ENCODE data around the gene UXS1. TPM values are rescaled to one million over a fixed set of nuclear protein-coding genes. Genes with fewer than 3 reads are reported as not detected.

The UXS1 gene
- total RNA-seq, 1 donor from 2014 or later: 27.4 TPM

DNA sequence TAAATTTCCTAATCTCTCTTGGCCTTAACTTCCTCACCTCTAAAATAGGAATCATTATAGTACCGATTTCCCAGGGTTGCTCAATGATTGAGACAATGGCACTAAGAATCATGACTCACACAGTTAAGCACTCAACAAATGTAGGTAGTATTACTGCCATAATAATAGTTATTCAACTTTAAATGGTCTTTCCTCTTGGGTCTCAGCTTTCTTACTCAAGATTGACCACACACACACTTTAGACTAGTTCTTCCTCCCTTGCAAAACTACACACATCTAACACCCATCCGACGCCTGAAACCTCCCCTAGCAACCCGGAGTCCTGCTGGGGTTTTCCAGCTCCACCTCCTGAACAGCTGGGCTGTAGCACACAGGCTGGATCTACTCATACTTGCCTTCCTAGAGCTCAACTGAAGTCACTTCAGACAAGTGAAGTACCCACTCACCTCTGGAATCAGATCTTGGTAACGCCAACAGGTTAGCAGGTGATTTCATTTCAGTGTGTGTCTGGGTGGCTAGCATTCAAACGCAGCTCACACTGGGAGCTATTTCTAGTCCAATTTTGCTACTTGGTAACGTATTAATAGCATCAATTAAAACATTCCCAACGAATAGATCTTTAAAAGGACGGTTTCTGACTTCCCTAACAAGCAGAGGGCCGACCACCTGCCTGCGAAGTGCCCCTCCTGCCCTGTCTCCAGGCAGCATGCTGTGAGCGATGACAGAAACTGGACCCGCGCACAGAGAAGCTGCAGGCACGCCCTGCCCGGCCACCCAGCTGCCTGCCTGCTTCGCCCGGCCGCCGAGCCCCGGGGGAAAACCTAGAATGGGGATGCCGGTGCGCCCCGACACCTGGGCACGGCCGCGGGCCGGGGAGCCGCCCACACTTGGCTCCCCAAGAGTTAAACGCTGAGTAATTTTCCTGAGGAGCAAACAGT lies 1.1 kb downstream of the UXS1 start:
- no peak for DNase-seq (ENCODE audit: missing footprints)

DNA sequence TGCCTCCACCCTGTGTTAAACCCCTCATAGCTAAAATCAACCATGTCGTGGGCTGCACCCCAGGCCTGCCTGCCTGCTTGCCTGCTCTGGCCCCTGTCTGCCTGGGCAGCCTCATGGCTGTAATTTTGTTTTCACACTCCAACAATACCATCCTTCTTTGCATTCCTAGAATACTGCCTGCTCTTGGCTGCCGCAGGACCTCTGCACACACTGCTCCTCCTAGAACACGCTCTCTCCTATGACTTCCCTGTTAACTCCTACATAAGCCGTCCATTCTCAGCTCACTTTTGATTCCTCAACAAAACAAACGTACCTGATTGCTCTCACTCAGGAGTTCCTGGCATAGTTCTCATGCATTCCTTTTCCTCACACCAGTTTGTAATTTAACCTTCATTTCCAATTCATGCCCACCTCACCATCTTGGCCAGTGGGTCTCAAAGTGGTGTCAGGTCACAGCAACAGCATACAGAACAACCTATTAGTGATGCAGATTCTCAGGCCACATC lies 2.5 kb downstream of the UXS1 start:
- intact Hi-C loops (cut with DNase I): loop anchor here (5.0 kb wide), 1 partner anchor 74 kb away; no protein-coding TSS in a partner anchor

More for the DNA sequence above, 1.1 kb downstream of the UXS1 start:
- ATAC-seq: no peak
- intact Hi-C loops (cut with DNase I): loop anchor here (5.0 kb wide), 1 partner anchor 76 kb away; no protein-coding TSS in a partner anchor

DNA sequence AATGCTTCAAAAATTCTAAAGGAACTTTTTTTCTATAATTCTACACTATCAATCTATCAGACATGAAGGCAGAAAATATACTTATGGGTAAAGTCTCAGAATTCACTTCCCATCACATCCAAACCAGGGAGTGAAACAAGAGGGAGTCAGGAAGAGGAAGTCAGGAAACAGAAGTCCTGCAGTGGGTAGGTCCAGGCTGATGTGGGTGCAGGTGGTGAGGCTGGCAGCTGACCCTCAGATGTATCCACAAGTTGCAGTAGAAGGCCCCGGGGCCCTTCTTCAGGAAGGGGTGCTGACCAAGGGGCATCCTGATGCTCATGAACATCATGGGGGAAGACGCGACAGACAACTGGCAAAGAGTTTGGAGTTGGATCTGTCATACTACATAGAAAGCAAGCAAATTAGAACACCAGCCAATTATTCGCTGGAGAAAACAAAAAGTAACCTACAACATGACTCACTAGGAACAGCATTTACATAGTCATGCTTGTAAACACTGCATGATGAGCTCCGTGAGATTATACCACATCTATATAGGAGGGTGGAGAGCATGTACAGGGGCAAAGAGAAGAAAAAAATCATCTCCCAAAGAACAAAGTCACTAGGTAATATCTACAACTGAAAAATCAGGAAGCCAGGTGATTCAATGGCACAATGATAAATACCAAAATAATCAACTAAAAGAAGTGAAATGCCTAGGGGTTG lies 4.2 kb downstream of the UXS1 start:
- intact Hi-C loops (cut with DNase I): loop anchor here (5.0 kb wide), 1 partner anchor 73 kb away; no protein-coding TSS in a partner anchor
- DNase-seq (ENCODE audit: missing footprints) (no peak), ATAC-seq (no peak)

More for the DNA sequence above, 2.5 kb downstream of the UXS1 start:
- ATAC-seq: no peak
- no peak for DNase-seq (ENCODE audit: missing footprints)

DNA sequence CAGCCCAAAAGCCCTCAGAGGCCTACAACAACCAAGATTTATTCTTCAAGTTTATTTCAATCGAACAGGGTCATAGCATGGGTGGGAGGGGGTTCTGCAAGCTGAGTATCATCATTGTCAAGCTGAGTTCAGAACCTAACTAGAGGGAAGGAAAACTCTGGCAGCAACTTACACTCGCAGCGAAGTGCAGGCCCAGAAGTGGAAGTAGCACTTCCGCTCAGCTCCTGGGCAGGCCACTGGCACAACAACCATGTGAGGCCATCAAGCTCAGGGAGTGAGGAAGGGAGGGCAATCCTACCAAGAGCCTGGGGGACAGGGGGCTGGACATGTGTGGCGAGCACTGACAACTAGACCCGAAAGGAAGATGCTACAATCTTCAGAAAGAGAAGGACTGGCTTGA lies 4.8 kb downstream of the UXS1 start:
- intact Hi-C loops (cut with DNase I): no loop called here
- DNase-seq (ENCODE audit: missing footprints): no peak
- ATAC-seq: no peak

DNA sequence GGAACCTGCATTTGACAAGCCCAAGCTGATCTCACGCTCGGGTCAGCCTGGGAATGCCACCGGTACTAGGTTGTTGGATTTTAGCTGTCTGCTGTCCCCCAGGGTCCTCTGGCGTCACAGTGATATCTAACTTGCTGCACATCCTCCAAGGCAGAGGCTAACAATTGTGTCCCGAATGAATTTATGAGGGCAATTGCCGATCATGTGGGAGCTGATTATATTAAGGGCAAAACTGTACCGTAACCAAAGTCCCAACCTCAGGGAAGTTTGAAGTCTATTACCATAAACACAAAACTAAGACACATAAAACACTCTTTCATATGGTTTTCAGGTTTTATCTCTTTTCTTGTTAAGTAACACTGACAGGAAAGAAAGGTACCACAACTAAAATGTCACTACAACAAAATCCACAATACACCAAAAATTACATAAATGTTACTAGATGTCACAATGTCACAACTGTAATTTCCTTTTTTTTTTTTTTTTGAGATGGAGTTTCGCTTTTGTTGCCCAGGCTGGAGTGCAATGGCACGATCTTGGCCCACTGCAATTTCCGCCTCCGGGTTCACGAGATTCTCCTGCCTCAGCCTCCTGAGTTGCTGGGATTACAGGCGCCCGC lies 6.7 kb downstream of the UXS1 start:
- DNase-seq (ENCODE audit: missing footprints): no peak
- intact Hi-C loops (cut with DNase I): no loop called here
- ATAC-seq: no peak

DNA sequence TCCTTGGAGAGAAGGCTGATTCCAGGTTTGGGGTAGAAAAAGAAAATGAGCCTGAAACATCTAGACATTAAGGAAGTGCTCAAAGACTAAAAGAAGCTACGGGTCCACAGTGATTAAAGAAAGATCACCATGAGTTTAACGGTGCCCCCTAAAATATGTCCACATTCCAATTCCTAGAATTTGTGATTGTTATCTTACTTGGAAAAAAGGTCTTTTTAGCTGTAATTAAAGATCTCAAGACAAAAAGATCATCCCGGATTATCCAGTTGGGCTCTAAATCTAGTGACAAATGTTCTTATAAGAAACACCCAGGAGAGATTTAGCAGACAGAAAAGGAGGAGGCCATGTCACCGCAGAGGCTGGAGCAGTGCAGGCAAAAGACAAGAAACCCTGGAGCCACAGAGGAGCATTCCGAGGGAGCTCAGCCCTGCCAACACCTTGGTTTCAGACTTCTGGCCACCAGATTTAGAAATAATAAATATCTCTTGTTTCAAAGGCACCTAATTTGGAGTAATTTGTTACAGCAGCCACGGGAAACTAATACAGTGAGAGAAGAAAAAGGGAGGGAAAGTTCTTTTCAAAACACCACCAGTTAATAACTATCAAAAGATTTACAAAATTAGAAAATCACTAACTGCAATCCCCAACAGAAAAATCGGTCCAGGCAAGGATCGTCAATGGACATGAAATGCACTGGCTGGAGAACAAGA lies 8.5 kb downstream of the UXS1 start:
- intact Hi-C loops (cut with DNase I): no loop called here

DNA sequence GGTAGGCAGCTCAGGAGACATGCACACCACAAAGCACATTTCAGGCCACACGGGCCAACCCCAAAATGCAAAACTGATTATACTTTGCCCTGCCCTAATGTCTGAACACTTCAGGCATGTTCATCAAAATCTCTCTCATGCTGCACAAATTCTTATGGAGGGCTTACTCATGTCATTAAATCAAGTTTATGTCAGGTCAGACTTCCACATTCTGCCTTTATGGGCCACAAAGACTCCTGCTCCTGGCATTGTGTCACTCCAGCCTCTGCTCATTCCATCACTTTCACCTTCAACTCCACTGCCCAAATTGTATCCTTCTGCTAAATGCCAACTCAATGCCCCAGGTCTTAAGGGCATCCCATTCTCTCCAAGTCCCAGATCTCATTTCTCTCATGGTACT lies 9.2 kb downstream of the UXS1 start:
- DNase-seq (ENCODE audit: missing footprints) (no peak), ATAC-seq (no peak)
- intact Hi-C loops (cut with DNase I): no loop called here

More for the DNA sequence above, 8.5 kb downstream of the UXS1 start:
- no peak for DNase-seq (ENCODE audit: missing footprints)
- ATAC-seq: no peak

DNA sequence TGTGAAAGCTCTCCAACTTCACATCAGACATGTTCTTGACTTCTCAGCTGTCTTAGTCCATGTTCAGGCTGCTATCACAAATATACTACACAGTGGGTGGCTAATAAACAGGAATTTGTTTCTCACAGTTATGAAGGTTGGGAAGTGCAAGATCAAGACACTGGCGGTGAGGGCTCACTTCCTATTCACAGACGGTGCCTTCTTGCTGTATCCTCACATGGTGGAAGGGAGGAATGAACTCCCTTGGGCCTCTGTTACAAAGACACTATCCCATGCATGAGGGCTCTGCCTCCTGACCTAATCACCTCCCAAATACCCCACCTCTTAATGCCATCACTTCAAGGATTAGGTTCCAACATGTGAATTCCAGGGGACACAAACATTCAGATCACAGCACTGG lies 9.7 kb downstream of the UXS1 start:
- no peak for DNase-seq (ENCODE audit: missing footprints)
- intact Hi-C loops (cut with DNase I): no loop called here
- no peak for ATAC-seq

DNA sequence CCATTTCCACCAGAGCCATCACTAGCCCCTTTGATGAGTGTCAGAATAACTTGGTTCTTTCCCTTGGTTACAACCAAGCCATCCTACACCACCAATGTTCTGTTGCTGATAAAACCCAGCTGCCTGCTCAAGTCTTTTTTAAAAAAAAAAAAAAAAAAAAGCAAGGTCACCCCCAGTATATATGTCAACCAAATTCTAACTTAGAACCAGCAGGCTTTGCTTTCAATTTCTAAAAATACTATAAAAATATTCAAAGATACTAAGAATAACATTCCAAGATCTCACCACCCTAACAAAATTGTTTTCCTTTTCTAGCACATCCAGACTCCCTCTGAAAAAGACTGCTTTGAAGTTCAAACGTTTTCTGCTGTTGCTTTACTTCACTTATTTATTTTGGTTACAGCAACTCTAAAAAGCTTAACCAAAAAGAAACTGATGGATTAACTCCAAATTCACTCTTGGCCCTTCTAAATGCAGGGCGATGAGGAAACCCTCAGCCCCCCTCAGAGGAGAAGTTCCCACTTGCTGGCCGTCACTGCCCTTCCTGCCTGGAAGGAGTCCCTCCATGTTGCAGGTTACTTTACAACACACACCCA lies 10.9 kb downstream of the UXS1 start:
- no peak for ATAC-seq
- intact Hi-C loops (cut with DNase I): no loop called here
- no peak for DNase-seq (ENCODE audit: missing footprints)

DNA sequence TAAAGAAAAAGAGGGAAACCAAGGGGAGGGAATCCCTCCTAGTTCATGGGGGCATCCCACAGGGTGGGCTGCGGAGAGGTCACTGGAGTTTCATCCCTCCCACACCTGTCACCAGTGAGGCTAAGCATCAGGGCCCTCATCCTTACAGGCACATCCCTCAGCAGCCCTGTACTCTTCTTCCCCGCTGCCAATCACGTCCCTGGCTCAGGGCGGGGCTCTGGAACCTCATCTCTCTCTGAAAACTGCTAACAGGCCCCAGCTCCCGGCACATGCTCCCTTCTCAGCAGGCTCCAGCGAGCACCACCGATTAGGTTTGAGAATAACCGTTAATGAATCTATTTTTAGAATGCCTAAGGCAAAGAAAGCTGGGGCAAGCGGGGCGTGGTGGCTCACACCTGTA lies 13.0 kb downstream of the UXS1 start:
- ATAC-seq (no peak), DNase-seq (ENCODE audit: missing footprints) (no peak)
- intact Hi-C loops (cut with DNase I): no loop called here

DNA sequence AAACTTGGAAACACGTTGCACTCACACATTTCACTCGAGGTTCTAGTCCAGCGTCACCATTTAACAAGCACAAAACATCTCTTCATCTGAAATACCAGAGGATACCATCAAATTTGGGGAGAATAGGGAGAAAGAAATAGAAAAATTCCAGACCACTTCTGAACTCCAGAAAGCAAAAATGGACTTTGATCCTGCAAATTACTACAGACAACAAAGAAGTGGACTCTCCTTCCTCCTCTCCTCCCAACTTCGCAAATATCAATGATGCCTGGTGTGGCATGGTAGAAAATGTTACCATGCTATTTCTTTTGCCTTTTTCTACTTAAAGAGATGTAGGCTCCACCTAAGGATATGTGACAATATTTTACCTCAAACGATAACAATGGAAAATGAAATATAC lies 13.5 kb downstream of the UXS1 start:
- DNase-seq (ENCODE audit: missing footprints) (no peak), ATAC-seq (no peak)
- intact Hi-C loops (cut with DNase I): no loop called here

DNA sequence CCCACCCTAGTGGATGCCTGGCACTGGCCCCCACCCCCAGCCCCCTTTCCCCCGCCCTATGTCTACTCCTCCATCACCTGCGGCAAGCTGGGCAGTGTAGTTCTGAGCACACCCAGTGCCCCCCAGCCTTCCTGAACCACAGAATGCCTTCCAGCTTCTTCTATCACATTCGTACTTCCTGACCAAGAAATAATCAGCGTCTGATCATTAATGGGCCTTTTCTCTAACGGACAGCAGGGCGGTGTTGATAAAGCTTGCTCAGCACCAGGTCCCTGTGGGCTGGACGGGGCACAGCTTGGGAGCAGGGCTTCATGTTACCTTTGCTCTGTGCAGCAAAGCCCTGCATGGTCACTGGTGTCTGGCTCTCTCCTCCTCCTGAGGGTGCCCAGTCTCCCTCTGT lies 15.4 kb downstream of the UXS1 start:
- ATAC-seq (no peak), DNase-seq (ENCODE audit: missing footprints) (no peak)
- intact Hi-C loops (cut with DNase I): no loop called here

DNA sequence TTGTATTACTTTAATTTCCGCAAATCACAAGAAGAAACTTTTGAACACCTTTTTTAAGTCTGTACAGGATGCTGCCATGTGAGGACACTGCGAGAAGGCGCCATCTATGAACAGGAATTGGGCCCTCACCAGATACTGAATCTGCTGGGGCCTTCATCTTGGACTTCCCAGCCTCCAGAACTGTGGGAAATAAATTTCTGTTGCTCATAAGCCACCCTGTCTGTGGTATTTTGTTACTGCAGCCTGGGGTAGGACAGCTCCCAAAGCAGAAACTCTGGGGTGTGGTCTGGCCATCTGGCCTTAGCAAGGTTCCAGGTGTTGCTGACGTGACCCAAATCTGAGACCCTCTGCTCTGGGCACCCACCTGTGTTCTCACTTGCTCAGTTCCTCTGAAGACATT lies 16.5 kb downstream of the UXS1 start:
- intact Hi-C loops (cut with DNase I): no loop called here
- DNase-seq (ENCODE audit: missing footprints) (no peak), ATAC-seq (no peak)

DNA sequence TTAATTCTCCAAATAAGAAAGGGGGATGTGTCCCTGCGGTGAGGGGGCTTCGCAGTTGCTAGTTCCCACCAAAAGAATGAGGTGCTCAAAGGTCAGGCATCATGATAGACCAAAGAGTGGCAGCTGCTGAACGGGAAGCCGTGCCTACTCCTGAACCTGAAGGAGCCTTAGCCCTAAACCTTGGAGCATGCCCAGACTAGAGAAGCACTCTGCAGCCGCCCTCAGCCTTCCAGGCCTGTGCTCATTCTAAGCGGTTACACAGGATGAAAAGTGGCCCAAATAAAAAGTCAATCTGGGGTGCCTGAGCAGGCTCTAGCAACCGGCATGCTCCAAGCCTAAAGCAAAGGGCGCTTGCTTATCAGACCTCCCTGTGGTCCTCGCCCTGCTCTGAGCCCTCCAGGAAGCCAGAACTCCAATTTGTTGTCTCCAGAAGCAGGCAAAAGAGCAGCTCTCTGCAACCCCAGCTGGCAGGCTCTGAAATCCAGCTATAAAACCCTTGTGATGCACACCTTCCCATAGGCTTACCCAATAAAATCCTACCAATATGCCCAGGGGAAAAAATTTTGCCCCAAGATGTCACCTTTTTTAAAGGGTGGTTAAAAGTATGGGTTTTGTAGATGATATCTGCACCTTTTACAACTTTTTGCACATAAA lies 17.5 kb downstream of the UXS1 start:
- no peak for ATAC-seq
- intact Hi-C loops (cut with DNase I): no loop called here
- DNase-seq (ENCODE audit: missing footprints): no peak

DNA sequence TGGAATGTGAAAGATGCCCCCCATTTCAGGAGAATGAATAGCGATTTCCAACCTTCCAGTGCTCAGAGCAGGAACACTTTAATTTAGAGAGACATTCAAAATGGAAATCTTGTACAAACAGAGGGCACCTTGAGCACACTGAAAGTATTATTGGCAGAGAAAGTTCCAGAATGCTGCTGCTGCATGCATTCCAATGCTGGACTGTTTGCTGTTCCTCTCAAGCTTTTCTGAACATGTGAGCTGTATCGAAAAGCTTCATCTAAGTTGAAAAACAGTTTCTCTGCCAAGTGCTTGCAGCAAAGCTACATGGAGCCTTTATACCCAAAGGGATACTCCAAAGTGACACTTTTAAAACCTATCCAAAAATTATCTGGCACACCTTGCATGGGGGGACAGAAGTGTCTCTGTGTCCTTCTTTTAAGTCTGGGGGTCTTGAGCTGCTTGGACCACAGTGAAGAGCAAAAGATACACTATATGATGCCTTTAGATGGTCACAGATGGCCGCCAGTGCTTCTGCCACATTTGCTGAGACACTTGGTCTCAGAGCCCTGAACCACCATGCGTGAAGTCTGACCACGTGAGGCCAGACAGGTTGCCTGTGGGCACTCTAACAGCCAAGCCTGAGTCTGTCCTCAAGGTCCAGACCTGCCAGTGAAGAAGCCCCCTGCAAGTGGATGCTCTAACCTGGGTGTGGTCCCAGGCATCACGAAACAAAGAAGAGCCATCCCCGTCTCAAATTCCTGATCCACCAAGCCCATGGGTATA lies 18.8 kb downstream of the UXS1 start:
- intact Hi-C loops (cut with DNase I): no loop called here

DNA sequence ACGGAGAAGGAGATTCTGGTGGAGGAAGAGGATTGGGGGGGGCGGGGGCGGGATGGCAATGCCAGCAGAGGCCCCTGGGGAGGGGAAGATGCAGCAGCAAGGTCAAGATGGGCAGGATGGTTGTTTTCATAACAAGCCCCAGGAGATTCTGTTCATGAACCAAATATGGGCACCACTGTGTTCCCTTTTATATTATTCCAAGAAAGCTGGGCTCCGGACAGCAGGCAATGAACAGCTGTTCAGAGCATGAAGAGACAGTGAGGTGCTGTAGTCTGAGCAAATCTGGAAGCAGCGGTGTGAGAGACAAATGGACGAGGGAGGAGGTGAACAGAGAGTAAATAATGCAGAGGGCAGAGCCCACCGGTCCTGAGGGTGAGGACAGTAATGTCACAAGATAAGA lies 20.0 kb downstream of the UXS1 start:
- intact Hi-C loops (cut with DNase I): no loop called here
- DNase-seq (ENCODE audit: missing footprints) (no peak), ATAC-seq (no peak)

More for the DNA sequence above, 18.8 kb downstream of the UXS1 start:
- DNase-seq (ENCODE audit: missing footprints) (no peak), ATAC-seq (no peak)

DNA sequence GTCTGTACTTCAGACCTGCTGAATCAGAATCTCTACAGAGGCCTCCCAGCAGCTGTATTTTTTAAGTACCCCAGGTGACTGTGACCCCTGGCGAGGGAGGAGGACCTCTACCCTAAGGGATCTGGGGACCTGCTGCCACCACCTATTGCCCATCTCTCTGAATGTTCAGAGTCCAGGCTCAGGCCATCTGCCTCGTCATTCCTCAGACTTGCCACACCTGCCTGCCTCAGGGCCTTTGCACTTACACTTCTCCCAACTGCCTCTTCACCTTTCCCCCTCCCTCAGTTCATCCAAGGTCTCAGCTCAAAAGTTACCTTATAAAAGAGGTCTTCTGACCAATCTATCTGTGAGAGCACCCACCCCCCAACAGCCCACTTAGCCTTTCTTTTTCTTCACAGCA lies 21.5 kb downstream of the UXS1 start:
- intact Hi-C loops (cut with DNase I): no loop called here
- DNase-seq (ENCODE audit: missing footprints): no peak
- ATAC-seq: no peak

All from Right ventricle myocardium inferior (tissue), 1 donor.